Lower leg skin (tissue), 4 donors: ENCODE measurements around the gene ATAD3A. TPM values are rescaled to one million over a fixed set of nuclear protein-coding genes. Genes with fewer than 3 reads are reported as not detected.

Source experiments
- DNase-seq, 2 donors: peaks; one replicate each; pipeline ENCODE4 v3.0.0-alpha.2; 2019; ENCODE audit warnings: low spot score in 2 of 2
- H3K4me3 ChIP-seq: fragments of 200-600 bp; sonication (generic); 2 replicates; pipeline ENCODE4 v1.5.1; 2017; ENCODE audit warnings: mild to moderate bottlenecking, low read depth; ENCODE audit not compliant: poor library complexity, severe bottlenecking
- CTCF ChIP-seq, 3 donors: fragments of 450-650 bp; IDR thresholded peaks; one replicate each; pipeline ENCODE4 v1.5.1; 2016; ENCODE audit warnings: antibody characterized with exemption in 3 of 3, mild to moderate bottlenecking in 3 of 3, moderate library complexity in 2 of 3
- POLR2A ChIP-seq, 2 donors: fragments of 450-650 bp; IDR thresholded peaks; one replicate each; pipeline ENCODE4 v1.6.1; 2016 to 2017; ENCODE audit warnings: antibody characterized with exemption in 2 of 2, mild to moderate bottlenecking in 1 of 2, moderate library complexity in 1 of 2
- WGBS, 2 donors: methylation state at CpG; one replicate each; pipeline ENCODE4 v1.1.5; 2018; 5-methylcytosine and 5-hydroxymethylcytosine counted together
- intact Hi-C: fragments of 100-400 bp; cut with DNase I; formaldehyde crosslinking; loops from one replicate; pipeline ENCODE4 v1.15.0; 2023; ENCODE audit warnings: low total_unique reads
- total RNA-seq, 4 donors: library from RNA; depleted of rRNA; stranded (reverse); fragments of >200 nt; gene quantifications; one replicate each; pipeline ENCODE4 v1.1.0, GENCODE V29; 2016

ATAD3A gene
- total RNA-seq, 4 donors from 2014 or later: 23.2 to 33.3 (median 26.9) TPM

GRCh38 chr1:1534401-1535154, 22.6 kb downstream of the ATAD3A start:
- TF ChIP-seq POLR2A (IDR thresholded peaks at IDR 0.05) (no peak), CTCF (IDR thresholded peaks at IDR 0.05) (no peak)
- 89 to 95% methylated on average over 17 to 22 of the region's 31 CpGs for WGBS, 2 donors
- no peak for DNase-seq
- no peak overlapping the region for H3K4me3 ChIP-seq
- intact Hi-C loops: no loop called here

- WGBS, 2 donors: 92 to 94% methylated on average over 14 to 62 of the region's 66 CpGs
- H3K4me3 ChIP-seq: no peak overlapping the region
- no peak for DNase-seq
- TF ChIP-seq CTCF (IDR thresholded peaks at IDR 0.05) (no peak), POLR2A (IDR thresholded peaks at IDR 0.05) (no peak)
- intact Hi-C loops: no loop called here
Observed at GRCh38 chr1:1535201-1536018, 23.4 kb downstream of the ATAD3A start.

- intact Hi-C loops: no loop called here
- WGBS, 2 donors: 83% methylated on average over 37 to 42 of the region's 48 CpGs
Observed at GRCh38 chr1:1536019-1536937, 24.3 kb downstream of the ATAD3A start.

GRCh38 chr1:1536938-1537546, 25.1 kb downstream of the ATAD3A start:
- TF ChIP-seq POLR2A (IDR thresholded peaks at IDR 0.05) (no peak), CTCF (IDR thresholded peaks at IDR 0.05) (no peak)
- intact Hi-C loops: no loop called here
- no peak overlapping the region for H3K4me3 ChIP-seq
- WGBS, 2 donors: 93 to 95% methylated on average over 11 to 15 of the region's 15 CpGs
- DNase-seq: no peak

More at GRCh38 chr1:1536019-1536937, 24.3 kb downstream of the ATAD3A start:
- TF ChIP-seq POLR2A (IDR thresholded peaks at IDR 0.05) (no peak), CTCF (IDR thresholded peaks at IDR 0.05) (no peak)
- DNase-seq: no peak
- no peak overlapping the region for H3K4me3 ChIP-seq

- WGBS, 2 donors: 93 to 95% methylated on average over 32 of the region's 32 CpGs
- no peak overlapping the region for H3K4me3 ChIP-seq
- intact Hi-C loops: no loop called here
- no peak for DNase-seq
- no peak for TF ChIP-seq CTCF (IDR thresholded peaks at IDR 0.05)
- TF ChIP-seq POLR2A (IDR thresholded peaks at IDR 0.05): no peak
Observed at GRCh38 chr1:1537626-1538250, 25.8 kb downstream of the ATAD3A start.
